MM.1S (cell line): ENCODE results near the gene COL6A6.

Source experiments
- DNase-seq: peaks from one replicate; pipeline ENCODE4 v3.0.0-alpha.2; 2015
- H2AFZ ChIP-seq: fragments of 300-600 bp; sonication (generic); 2 replicates; pipeline ENCODE4 v1.6.0; 2016; ENCODE audit warnings: antibody characterized with exemption, low read length
- H3F3A ChIP-seq: fragments of 300-600 bp; sonication (generic); 2 replicates; pipeline ENCODE4 v1.6.1; 2016; ENCODE audit warnings: mild to moderate bottlenecking, antibody characterized with exemption, low read length, moderate library complexity, mixed read lengths; ENCODE audit not compliant: insufficient read depth
- H3K27ac ChIP-seq: fragments of 300-600 bp; sonication (generic); 2 replicates; pipeline ENCODE4 v1.5.1; 2016; ENCODE audit warnings: mild to moderate bottlenecking, low read length
- H3K27me3 ChIP-seq: fragments of 300-600 bp; sonication (generic); replicated peaks from 2 replicates; pipeline ENCODE4 v1.6.0; 2016; ENCODE audit warnings: low read length; ENCODE audit not compliant: insufficient read depth
- H3K36me3 ChIP-seq: fragments of 300-600 bp; sonication (generic); replicated peaks from 2 replicates; pipeline ENCODE4 v1.6.1; 2016; ENCODE audit warnings: mild to moderate bottlenecking, low read length, mixed read lengths; ENCODE audit not compliant: insufficient read depth
- H3K4me1 ChIP-seq: fragments of 300-600 bp; sonication (generic); 2 replicates; pipeline ENCODE4 v1.6.1; 2016; ENCODE audit warnings: low read length, mixed read lengths
- H3K4me2 ChIP-seq: fragments of 300-600 bp; sonication (generic); 2 replicates; pipeline ENCODE4 v1.6.0; 2016; ENCODE audit warnings: low read depth, low read length
- H3K4me3 ChIP-seq: fragments of 300-600 bp; sonication (generic); 2 replicates; pipeline ENCODE4 v1.5.1; 2016; ENCODE audit warnings: low read length, mixed read lengths
- H3K79me2 ChIP-seq: fragments of 300-600 bp; sonication (generic); 2 replicates; pipeline ENCODE4 v1.6.1; 2016; ENCODE audit warnings: mixed run types, low read length, mixed read lengths
- H3K9ac ChIP-seq: fragments of 300-600 bp; sonication (generic); 2 replicates; pipeline ENCODE4 v1.6.1; 2016; ENCODE audit warnings: low read length, mixed read lengths
- H3K9me2 ChIP-seq: fragments of 300-600 bp; sonication (generic); replicated peaks from 2 replicates; pipeline ENCODE4 v1.6.1; 2016; ENCODE audit warnings: mild to moderate bottlenecking, low read length, mixed read lengths; ENCODE audit not compliant: insufficient read depth
- H3K9me3 ChIP-seq: fragments of 300-600 bp; sonication (generic); replicated peaks from 2 replicates; pipeline ENCODE4 v1.6.1; 2016; ENCODE audit warnings: mild to moderate bottlenecking, low read length, mixed read lengths; ENCODE audit not compliant: insufficient read depth
- H4K20me1 ChIP-seq: fragments of 300-600 bp; sonication (generic); 2 replicates; pipeline ENCODE4 v1.6.1; 2016; ENCODE audit warnings: mild to moderate bottlenecking, low read length, moderate library complexity, mixed read lengths; ENCODE audit not compliant: insufficient read depth
- EZH2 ChIP-seq: fragments of 300-600 bp; sonication (generic); optimal IDR thresholded peaks from 2 replicates; pipeline ENCODE3; 2017; ENCODE audit warnings: low read depth, mild to moderate bottlenecking, antibody characterized with exemption, low read length, mixed read lengths
- EZH2phosphoT487 ChIP-seq: fragments of 300-600 bp; sonication (generic); IDR thresholded peaks from 2 replicates; pipeline ENCODE4 v1.6.1; 2018; ENCODE audit warnings: antibody characterized with exemption, low read length
- TF ChIP-seq, protein P1 (sequence below): fragments of 300-600 bp; sonication (generic); IDR thresholded peaks from 2 replicates; pipeline ENCODE4 v1.5.1; 2016; ENCODE audit warnings: antibody characterized with exemption, low read length, mixed read lengths

Gene COL6A6

DNA sequence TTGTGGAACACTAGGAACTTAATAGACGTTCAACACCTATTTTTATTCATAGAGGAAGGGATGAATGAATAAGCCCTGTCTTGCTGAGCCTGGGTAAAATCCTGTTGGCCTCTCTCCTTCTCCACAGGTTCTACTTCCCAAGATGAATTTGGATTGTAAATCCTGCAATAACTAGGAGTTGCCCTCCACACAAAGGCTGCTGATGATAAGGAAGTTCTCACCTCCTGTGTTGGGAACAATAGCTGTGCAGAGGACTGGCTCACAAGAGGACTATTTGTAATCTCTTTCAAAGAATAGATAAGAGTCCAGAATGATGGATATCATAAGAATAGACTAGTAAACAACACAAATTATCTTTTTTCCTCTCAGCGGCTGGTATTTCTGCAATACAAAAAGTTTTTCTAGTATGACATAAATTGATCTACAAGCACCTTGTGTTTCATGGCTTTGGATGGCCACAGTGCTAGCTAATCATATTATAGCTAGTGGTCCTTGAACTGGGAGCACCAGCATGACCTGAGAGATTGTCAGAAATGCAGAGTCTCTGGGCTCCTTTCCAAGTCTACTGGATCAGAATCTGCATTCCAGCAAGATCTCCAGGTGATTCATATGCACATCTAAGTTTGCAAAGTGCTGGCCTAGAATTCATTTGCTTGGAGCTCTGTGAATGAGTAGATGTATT is 28.1 kb upstream of the COL6A6 start:
- Histone ChIP-seq H3K27me3 (no peaks in the 10 kb centered on the region), H2AFZ (no peak overlapping the region), H3F3A (no peaks in the 10 kb centered on the region), H3K4me2 (no peak overlapping the region), H3K79me2 (no peaks in the 10 kb centered on the region), H3K36me3 (no peaks in the 10 kb centered on the region), H3K9me2 (no peaks in the 10 kb centered on the region), H3K4me1 (no peaks in the 10 kb centered on the region), H3K9me3 (no peaks in the 10 kb centered on the region), H4K20me1 (no peaks in the 10 kb centered on the region), H3K9ac (no peak overlapping the region), H3K4me3 (no peak overlapping the region), H3K27ac (no peak overlapping the region)
- DNase-seq = no peak
- TF ChIP-seq, protein P1, sequence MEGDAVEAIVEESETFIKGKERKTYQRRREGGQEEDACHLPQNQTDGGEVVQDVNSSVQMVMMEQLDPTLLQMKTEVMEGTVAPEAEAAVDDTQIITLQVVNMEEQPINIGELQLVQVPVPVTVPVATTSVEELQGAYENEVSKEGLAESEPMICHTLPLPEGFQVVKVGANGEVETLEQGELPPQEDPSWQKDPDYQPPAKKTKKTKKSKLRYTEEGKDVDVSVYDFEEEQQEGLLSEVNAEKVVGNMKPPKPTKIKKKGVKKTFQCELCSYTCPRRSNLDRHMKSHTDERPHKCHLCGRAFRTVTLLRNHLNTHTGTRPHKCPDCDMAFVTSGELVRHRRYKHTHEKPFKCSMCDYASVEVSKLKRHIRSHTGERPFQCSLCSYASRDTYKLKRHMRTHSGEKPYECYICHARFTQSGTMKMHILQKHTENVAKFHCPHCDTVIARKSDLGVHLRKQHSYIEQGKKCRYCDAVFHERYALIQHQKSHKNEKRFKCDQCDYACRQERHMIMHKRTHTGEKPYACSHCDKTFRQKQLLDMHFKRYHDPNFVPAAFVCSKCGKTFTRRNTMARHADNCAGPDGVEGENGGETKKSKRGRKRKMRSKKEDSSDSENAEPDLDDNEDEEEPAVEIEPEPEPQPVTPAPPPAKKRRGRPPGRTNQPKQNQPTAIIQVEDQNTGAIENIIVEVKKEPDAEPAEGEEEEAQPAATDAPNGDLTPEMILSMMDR = no peak
- no peak for TF ChIP-seq EZH2phosphoT487
- no peak for TF ChIP-seq EZH2

DNA sequence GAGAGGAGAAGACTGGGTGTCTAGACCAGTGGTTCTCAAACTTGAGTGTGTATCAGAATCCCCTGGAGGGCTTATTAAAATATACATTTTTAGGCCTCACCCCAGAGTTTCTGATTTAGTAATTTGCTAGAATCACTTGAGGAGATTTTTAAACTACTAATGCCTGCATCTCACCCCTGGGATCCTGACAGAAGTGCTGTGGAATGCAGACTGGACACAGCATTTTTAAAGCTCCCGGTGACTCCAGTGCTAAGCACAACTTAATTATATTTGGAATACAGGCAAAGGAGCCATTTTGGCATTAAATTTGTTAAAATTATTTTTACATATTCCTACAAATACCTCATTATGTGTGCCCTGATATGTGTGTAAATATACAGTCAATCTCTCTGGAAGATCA is 26.7 kb upstream of the COL6A6 start:
- Histone ChIP-seq H2AFZ (no peak overlapping the region), H3K9me2 (no peaks in the 10 kb centered on the region), H3F3A (no peaks in the 10 kb centered on the region), H3K27ac (no peak overlapping the region), H3K27me3 (no peaks in the 10 kb centered on the region), H3K4me3 (no peak overlapping the region), H3K79me2 (no peaks in the 10 kb centered on the region), H3K9ac (no peak overlapping the region), H3K9me3 (no peaks in the 10 kb centered on the region), H4K20me1 (no peaks in the 10 kb centered on the region), H3K4me2 (no peak overlapping the region), H3K36me3 (no peaks in the 10 kb centered on the region), H3K4me1 (no peaks in the 10 kb centered on the region)
- DNase-seq = no peak
- TF ChIP-seq EZH2phosphoT487 (no peak), EZH2 (no peak)
- TF ChIP-seq, protein P1 = no peak

DNA sequence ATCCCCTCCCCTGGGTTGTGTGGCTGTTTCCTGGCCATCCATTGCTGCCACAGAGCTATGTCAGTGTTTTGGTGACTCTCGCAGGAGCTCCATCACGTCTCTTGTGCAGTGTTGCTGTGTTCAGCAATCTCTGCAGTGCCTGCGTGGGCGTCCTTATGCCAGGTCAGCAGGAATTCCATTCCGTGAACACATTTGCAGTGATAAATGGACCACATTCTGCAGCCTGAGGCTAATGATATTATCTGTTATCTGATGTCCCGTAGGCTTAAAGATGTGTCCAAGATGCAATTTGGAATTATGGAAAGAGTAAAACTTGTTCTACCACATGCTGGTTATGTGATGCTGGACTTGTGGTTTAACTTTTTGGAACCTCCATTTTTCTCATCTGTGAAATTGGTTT is 25.5 kb upstream of the COL6A6 start:
- TF ChIP-seq EZH2phosphoT487 = no peak
- TF ChIP-seq, protein P1 = no peak
- TF ChIP-seq EZH2 = no peak
- Histone ChIP-seq H3K4me2 (no peak overlapping the region), H3K27ac (no peak overlapping the region), H3K4me1 (no peaks in the 10 kb centered on the region), H3K9ac (no peak overlapping the region), H3K9me2 (no peaks in the 10 kb centered on the region), H2AFZ (no peak overlapping the region), H4K20me1 (no peaks in the 10 kb centered on the region), H3K9me3 (no peaks in the 10 kb centered on the region), H3K79me2 (no peaks in the 10 kb centered on the region), H3F3A (no peaks in the 10 kb centered on the region), H3K27me3 (no peaks in the 10 kb centered on the region), H3K36me3 (no peaks in the 10 kb centered on the region), H3K4me3 (no peak overlapping the region)
- DNase-seq = no peak
